ENCODE results near the gene USP2.
"Not testable (repeated sequence)": the region's sequence is repeated elsewhere in the genome, so short reads cannot be mapped to it uniquely, and the experiment has no call there.

Gene USP2

DNA sequence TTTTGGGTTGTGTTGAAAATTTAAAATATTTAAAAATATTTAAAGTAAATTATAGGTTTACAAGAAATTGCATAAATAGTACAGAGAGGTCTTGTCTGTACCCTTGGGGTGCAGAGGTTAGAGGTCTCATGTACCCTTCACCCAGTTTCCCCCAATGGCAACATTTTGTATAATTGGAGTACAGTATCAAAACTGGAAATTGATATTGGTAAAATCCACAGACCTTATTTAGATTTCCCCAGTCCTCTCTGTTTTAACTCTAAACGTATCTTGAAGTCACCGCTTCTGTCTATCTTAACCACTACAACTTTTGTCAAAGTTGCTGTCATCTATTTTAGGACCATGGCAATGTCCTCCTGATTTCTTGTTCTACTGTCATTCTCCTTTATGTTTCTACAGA lies 30.6 kb upstream of the USP2 start:
- no peak for DNase-seq (ENCODE audit: low read depth)

DNA sequence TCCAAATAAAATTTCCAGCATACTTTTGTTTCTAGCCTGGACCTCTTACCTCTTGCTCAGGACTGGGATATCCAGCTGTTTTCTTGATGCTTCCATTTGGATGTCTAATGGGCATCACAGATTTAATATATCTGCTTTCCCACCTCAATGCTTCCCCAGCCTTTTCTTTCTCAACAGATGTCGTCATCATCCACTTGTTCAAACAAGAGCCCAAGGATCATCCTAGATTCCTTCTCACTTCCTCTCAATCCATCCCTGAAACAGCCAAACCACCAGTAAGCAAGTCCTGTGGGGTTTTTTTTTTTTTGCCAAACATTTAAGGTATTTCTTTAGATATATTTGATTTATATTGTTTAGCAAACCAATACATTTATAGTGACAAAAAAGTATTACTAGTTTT lies 29.0 kb upstream of the USP2 start:
- DNase-seq (ENCODE audit: low read depth) = no peak

DNA sequence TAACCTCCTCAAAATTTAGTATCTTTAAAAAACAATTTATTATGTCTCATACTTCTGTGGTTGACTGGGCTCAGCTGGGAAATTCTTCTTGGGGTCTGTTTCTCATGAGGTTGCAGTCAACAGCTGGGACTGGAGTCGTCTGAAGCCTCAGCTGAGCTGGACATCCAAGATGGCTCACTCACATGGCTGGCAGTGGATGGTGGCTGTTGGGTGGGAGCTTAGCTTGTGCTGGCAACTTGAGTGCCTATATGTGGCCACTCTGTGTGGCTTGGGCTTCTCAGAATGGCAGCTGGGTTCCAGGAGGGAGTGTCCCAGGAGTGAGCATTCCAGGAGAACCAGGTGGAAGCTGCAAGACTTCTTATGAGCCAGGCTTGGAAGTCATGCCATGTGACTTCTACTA lies 28.2 kb upstream of the USP2 start:
- no peak for DNase-seq (ENCODE audit: low read depth)

GRCh38 chr11:119406005-119406404 lies 24.5 kb upstream of the USP2 start:
- DNase-seq (ENCODE audit: low read depth) = no peak

- not testable (repeated sequence) for DNase-seq (ENCODE audit: low read depth)
Measured at GRCh38 chr11:119405448-119405847, 24.0 kb upstream of the USP2 start.

- DNase-seq (ENCODE audit: low read depth) = no peak
Measured at GRCh38 chr11:119404872-119405271, 23.4 kb upstream of the USP2 start.

DNA sequence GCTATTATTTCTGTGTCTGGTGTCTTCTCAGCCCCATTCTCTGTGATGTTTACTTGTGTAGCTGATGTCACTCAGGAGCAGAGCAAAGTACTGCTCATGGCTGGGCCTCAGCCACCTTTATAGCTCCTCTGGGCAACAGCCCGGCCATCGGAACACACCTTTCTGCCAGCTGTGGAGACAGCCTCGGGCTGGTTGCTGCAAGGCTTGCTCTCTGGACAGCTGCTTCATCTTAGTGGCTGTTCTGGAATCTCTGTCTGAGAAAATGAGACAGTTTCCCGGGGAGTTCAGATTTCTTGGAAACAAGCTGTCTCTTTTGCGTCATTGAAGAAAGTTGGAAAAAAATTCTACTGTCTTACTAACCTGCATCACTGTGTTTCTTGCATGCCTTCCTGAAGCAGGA lies 21.5 kb upstream of the USP2 start:
- DNase-seq (ENCODE audit: low read depth) = no peak

GRCh38 chr11:119402470-119402869 lies 21.0 kb upstream of the USP2 start:
- no peak for DNase-seq (ENCODE audit: low read depth)

- DNase-seq (ENCODE audit: low read depth) = no peak
Measured at GRCh38 chr11:119400860-119401259, 19.4 kb upstream of the USP2 start.

DNA sequence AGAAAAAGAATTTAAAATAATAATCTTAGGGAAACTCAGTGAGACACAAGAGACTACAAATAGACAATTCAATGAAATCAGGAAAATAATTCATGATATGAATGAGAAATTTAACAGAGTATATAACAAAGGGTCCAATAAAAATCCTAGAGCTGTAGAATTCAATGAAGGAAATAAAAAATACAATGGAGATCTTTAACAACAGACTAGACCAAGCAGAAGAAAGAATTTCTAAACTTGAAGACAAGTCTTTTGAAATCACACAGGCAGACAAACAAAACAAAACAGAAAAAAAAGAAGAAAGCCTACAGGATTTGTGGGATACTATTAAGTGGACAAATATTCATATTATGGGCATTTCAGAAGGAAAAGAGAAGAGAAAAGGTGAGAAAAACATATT lies 16.2 kb upstream of the USP2 start:
- DNase-seq (ENCODE audit: low read depth) = no peak

- DNase-seq (ENCODE audit: low read depth) = no peak
Measured at GRCh38 chr11:119396835-119397234, 15.3 kb upstream of the USP2 start.

- DNase-seq (ENCODE audit: low read depth) = no peak
Measured at GRCh38 chr11:119391275-119391674, 9.8 kb upstream of the USP2 start.

- DNase-seq (ENCODE audit: low read depth) = no peak
Measured at GRCh38 chr11:119389611-119390254, 8.2 kb upstream of the USP2 start.

DNA sequence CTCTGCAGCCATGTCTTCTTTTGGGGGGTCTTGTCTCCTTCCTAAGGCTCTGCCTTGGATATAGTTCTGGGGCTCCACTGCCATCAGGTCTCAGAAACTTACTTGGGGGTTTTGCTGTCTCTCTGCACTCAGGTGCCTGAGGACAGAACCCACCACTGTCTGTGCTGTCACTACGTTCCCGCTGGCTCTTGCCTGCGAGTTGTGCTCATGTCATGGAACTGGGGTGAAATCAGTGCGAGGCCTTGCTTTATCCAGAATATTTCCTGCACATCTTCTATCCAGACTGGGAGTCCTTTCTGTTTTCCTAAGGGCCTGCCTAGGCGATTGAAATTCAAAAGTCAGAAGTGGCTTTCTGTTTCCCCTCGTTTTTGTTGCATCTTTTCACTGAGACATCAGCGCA lies 6.6 kb upstream of the USP2 start:
- no peak for DNase-seq (ENCODE audit: low read depth)

- no peak for DNase-seq (ENCODE audit: low read depth)
Measured at GRCh38 chr11:119384332-119384731, 2.8 kb upstream of the USP2 start.

DNA sequence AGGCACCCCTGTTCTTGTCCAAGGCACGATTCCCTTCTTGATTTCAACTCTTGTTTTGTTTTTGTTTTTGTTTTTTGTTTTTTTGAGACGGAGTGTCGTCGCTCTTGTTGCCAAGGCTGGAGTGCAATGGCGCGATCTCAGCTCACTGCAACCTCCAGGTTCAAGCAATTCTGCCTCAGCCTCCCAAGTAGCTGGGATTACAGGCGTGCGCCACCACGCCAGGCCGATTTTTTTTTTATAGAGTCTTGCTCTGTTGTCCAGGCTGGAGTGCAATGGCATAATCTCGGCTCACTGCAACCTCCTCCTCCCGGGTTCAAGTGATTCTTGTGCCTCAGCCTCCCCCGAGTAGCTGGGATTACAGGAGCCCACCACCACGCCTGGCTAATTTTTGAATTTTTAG lies 1.0 kb upstream of the USP2 start:
- not testable (repeated sequence) for DNase-seq (ENCODE audit: low read depth)

DNA sequence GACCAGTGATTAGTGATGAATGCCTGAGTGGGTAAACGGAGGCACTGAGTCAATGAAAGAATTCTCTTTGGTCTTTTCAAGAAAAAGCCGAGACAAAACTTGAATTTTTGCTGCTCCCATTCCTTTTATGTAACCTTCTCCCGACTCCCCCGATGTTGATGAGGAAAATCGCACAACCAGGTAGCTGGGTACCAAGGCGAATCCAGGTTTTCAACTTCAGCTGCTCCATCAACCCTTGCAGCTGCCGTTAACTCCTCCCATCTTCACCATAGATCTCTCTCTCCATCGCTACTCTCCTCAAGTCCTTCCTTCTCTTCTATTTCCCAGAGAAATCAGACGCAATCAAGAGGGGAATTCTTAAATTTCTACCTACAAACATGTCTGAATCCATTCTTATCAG lies 611 bp upstream of the USP2 start:
- no peak for DNase-seq (ENCODE audit: low read depth)

- DNase-seq (ENCODE audit: low read depth) = no peak
Measured at GRCh38 chr11:119380827-119381180, 686 bp downstream of the USP2 start.

DNA sequence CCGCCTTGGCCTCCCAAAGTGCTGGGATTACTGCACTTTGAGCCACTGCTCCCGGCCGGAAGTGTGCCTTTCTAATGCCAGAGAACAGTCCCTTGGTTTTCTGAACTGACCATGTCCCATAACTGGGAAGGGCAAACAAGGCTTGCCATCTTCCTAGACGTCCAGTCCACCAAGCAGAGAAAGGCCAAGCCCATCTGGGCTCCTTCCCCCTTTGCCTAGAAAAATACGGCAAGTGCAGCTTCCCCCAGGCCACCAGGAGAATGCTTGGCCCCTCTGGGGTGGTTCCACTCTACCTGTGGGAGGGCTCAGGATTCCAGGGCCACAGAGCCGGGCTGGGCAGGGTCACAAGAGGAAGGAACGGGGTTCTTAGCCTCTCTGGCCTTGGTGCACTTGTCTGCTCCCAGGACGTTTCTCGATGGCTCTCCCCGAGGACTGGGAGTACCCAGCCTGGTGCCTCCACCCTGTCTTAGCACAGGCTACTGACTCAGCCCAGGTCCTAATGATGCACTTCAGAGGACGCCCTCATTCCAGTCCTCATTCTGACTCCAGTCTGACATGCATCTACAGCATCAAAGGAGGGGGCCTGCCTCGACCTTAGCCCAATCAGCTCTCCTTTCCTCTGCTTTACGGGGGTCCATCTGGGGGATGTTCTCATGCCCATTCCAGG lies 1.2 kb downstream of the USP2 start:
- DNase-seq (ENCODE audit: low read depth) = no peak

- no peak for DNase-seq (ENCODE audit: low read depth)
Measured at GRCh38 chr11:119378851-119379465, 2.5 kb downstream of the USP2 start.

DNA sequence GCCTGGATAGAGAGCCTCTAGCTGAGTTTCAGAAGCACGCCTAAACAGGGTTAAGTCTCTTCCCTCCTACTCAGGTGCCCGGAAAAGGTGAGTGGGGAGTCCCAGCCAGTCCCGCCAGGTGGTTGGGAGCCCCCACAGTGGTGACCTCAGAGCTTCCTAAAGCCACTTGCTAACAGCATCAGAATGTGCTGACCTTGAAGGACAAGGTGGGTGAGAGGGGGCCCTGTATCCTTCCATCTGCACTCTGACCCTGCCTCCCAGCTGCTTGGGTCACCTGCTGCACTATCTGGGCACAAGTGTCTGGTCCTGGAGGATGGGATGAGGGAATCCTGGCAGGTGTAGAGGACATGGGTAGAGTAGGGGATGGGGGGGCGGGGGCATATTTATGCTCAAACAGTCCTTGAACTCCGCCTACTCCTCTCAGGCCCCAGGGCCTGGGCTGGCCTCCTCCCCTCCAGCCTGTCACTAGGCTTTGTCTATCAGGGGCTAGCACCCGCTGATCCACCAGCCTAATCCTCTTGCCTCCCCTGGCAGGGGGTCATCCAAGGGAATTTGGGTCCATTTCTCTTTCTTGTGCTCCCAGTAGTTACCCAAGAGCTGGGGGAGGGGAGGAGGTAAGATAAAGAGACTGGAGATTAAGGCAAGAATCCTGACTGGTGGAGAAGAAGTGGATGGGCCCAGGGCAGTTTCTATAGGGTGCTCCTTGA lies 3.4 kb downstream of the USP2 start:
- no peak for DNase-seq (ENCODE audit: low read depth)

DNA sequence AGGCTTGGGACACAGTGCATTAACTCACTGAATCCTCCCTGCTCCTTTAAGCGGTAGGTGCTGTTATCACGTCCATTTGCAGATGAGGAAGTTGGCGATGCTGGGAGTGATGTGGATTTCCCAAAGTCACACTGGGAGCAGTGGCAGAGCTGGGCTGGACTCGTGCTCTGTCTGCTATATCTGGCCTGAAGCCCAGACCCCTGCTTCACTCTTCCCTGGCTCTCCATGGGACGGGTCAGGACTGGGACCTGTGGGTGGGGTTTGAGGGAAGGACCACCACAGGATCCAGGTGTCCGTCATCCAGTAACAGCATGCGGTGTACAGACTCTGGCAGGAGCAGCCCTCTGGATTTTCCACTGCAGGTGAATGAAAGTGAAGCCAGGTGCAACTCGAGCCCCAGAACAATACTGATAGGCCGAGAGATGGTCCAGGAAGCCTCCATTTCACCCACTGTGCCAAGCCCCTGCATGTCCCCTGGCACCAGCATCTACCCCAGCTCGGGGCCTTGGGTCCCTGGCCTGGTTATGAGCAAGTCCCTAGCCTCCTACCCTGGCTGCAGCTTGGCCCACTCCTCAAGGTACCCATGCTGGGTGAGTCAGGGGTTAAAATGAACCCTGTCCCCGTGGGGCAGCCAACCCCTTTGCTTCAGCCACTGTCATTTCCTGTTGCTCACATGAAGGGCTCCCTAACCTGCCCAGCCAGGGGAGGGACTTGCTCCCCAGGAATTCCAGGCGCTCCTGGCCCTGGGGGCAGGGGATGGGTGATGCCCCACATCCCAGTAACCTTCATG lies 4.2 kb downstream of the USP2 start:
- DNase-seq (ENCODE audit: low read depth) = no peak
